Glutamatergic neuron (in vitro differentiated cells): ENCODE measurements around the gene TAOK1. TPM values are rescaled to one million over a fixed set of nuclear protein-coding genes. Genes with fewer than 3 reads are reported as not detected.

ENCODE experiments used
- DNase-seq: peaks from one replicate; pipeline ENCODE4 v3.0.0; 2022
- H3K27ac Mint-ChIP-seq: one replicate; pipeline ENCODE4 v1.8.0; 2020; ENCODE audit warnings: mild to moderate bottlenecking, mixed read lengths, inconsistent platforms; ENCODE audit not compliant: unreplicated experiment
- H3K27me3 Mint-ChIP-seq: one replicate; pipeline ENCODE4 v1.8.0; 2020; ENCODE audit warnings: mild to moderate bottlenecking, moderate library complexity, mixed read lengths, inconsistent platforms; ENCODE audit not compliant: unreplicated experiment
- H3K36me3 Mint-ChIP-seq: one replicate; pipeline ENCODE4 v1.8.0; 2020; ENCODE audit warnings: mild to moderate bottlenecking, mixed read lengths, inconsistent platforms; ENCODE audit not compliant: unreplicated experiment
- H3K4me1 Mint-ChIP-seq: one replicate; pipeline ENCODE4 v1.8.0; 2020; ENCODE audit warnings: mild to moderate bottlenecking, low read depth, mixed read lengths, inconsistent platforms; ENCODE audit not compliant: unreplicated experiment
- H3K4me3 Mint-ChIP-seq: one replicate; pipeline ENCODE4 v1.8.0; 2020; ENCODE audit warnings: mild to moderate bottlenecking, mixed read lengths, inconsistent platforms; ENCODE audit not compliant: unreplicated experiment
- H3K9me3 Mint-ChIP-seq: one replicate; pipeline ENCODE4 v1.8.0; 2020; ENCODE audit warnings: mild to moderate bottlenecking, moderate library complexity, mixed read lengths, inconsistent platforms; ENCODE audit not compliant: unreplicated experiment
- CTCF ChIP-seq: fragments of 200-600 bp; sonication (generic); IDR thresholded peaks from one replicate; pipeline ENCODE4 v1.5.0; 2021; ENCODE audit not compliant: partially characterized antibody, unreplicated experiment
- total RNA-seq: library from RNA; stranded (reverse); fragmentation: NEBNext Ultra II Directional; extraction: Animal tissue kit (Norgen Biotek cat#: 25700); gene quantifications from one replicate; pipeline ENCODE4 v1.2.1, GENCODE V29; 2021; ENCODE audit not compliant: unreplicated experiment

TAOK1 gene
- total RNA-seq, 1 donor from 2014 or later: 133 TPM

DNA sequence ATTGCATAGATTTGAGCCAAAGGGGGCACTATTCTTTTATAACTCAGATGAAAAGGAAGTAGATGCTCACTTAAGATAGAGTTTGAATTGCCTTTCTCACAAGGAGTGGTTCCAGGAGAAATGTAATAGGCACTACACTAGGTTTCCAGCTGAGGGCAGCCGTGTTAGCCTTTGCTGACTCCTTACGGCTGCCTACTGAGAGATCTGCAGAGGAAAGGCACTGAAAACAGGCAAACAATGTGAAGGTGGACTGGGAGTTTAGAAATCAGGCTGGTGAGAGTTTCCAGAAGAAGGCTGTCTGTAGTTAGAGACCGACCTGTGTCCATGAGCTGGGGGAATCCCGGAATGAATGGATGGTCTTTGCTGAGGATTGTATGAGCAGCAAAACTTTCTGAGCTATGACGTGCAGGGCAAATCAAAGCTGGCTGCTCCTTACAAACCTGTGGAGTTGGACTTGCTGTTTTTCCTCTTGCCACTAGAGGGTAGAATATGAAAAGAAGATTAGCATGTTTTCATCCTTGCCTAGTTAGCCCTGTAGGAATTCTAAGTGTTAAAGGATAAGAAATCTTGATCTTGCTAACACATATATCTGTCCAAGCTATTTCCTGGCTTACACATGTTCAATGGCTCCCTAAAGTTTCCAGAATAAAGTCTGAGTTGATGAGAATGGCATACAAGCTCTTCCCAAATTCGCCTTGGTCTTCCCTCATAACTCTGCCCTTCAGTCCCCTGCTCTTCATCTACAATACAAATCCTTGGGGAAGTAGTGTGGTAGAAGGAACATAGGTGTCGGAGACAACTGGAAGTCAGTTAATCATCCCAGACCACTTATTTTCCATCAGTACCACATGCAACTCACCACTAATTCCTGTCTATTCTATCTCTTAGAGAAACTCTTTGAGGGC lies 20.1 kb upstream of the TAOK1 start:
- DNase-seq: peak; percentile 54
- H3K4me1 Mint-ChIP-seq: no peaks in the 10 kb centered on the region
- H3K27ac Mint-ChIP-seq: no peak overlapping the region
- H3K9me3 Mint-ChIP-seq: no peaks in the 10 kb centered on the region
- peak; percentile 85 for TF ChIP-seq CTCF
- H3K36me3 Mint-ChIP-seq: no peaks in the 10 kb centered on the region
- no peaks in the 10 kb centered on the region for H3K27me3 Mint-ChIP-seq
- H3K4me3 Mint-ChIP-seq: no peak overlapping the region

- Mint-ChIP-seq H3K9me3 (no peaks in the 10 kb centered on the region), H3K36me3 (no peaks in the 10 kb centered on the region), H3K4me1 (peaks cover 22% of the 10 kb centered on the region), H3K27me3 (no peaks in the 10 kb centered on the region), H3K4me3 (peak overlapping the region; percentile 67), H3K27ac (peak overlapping the region; percentile 53)
- TF ChIP-seq CTCF: no peak
- DNase-seq: peak; percentile 34
Observed at GRCh38 chr17:29376667-29377270, 13.4 kb upstream of the TAOK1 start.

GRCh38 chr17:29378500-29378899 lies 11.7 kb upstream of the TAOK1 start:
- H3K27me3 Mint-ChIP-seq: no peaks in the 10 kb centered on the region
- peaks cover 22% of the 10 kb centered on the region for H3K4me1 Mint-ChIP-seq
- no peak for DNase-seq
- no peak overlapping the region for H3K4me3 Mint-ChIP-seq
- no peaks in the 10 kb centered on the region for H3K36me3 Mint-ChIP-seq
- no peaks in the 10 kb centered on the region for H3K9me3 Mint-ChIP-seq
- TF ChIP-seq CTCF: no peak
- no peak overlapping the region for H3K27ac Mint-ChIP-seq

GRCh38 chr17:29379084-29379991 lies 10.8 kb upstream of the TAOK1 start:
- no peaks in the 10 kb centered on the region for H3K9me3 Mint-ChIP-seq
- no peaks in the 10 kb centered on the region for H3K27me3 Mint-ChIP-seq
- no peak for TF ChIP-seq CTCF
- DNase-seq: no peak
- H3K4me3 Mint-ChIP-seq: no peak overlapping the region
- peaks cover 22% of the 10 kb centered on the region for H3K4me1 Mint-ChIP-seq
- no peak overlapping the region for H3K27ac Mint-ChIP-seq
- H3K36me3 Mint-ChIP-seq: no peaks in the 10 kb centered on the region
